Choroid plexus epithelial cell (primary cell): Measurements from ENCODE around the gene PLEK2.
"Not testable (repeated sequence)": the region's sequence is repeated elsewhere in the genome, so short reads cannot be mapped to it uniquely, and the experiment has no call there.

Source experiments
- DNase-seq: peaks from one replicate; pipeline ENCODE4 v3.0.0-alpha.2; 2010; ENCODE audit warnings: low read depth
- H3K4me3 ChIP-seq: 2 replicates; pipeline ENCODE4 v1.5.1; 2011; ENCODE audit warnings: low read depth, mild to moderate bottlenecking, control low read depth, low read length, moderate library complexity
- CTCF ChIP-seq: conservative IDR thresholded peaks from 2 replicates; pipeline ENCODE4 v1.5.1; 2011; ENCODE audit warnings: low read depth, mild to moderate bottlenecking, control low read depth, inconsistent platforms, low read length, moderate library complexity

The PLEK2 gene

DNA sequence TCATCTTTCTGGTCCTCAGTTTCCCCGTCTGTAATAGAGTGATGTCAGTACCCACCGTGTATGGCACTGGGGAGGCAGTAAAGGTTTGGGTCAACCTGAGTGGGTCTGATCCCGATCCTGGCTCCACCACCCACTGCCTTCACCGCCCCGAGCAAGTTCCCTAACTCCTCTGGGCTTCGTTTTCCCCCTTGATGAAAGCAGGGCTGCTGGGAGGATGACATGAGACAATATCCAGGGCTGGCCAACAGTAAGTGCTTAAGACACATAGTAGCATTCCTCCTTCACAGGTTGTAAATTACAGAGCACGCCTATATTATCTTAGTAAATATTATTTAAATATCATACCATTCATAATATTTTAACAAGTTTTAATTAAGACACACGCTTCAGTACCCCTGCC, 595 bp downstream of the PLEK2 start:
- no peak for TF ChIP-seq CTCF
- peak; percentile 26 for DNase-seq
- peak overlapping the region; percentile 64 for H3K4me3 ChIP-seq

DNA sequence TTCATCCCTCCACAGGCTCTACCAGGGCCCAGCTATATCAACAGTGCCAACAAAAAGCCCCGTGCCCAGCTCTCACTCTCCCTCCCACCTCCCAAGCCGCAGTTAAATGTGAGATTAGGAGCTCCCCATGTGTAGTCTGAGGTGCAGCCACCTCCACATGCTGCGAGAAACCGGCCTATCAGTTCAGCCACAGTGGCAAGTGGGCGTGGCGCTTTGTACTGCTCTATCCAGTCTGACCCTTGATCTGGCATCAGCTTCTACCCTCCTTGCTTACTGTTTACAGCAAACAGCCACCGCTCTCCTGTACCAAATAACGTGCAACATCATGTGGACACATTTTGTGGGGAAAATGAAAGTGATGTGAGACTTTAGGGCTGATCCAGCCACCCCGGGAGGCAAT, 1.7 kb downstream of the PLEK2 start:
- DNase-seq = no peak
- H3K4me3 ChIP-seq = no peak overlapping the region
- TF ChIP-seq CTCF = no peak

DNA sequence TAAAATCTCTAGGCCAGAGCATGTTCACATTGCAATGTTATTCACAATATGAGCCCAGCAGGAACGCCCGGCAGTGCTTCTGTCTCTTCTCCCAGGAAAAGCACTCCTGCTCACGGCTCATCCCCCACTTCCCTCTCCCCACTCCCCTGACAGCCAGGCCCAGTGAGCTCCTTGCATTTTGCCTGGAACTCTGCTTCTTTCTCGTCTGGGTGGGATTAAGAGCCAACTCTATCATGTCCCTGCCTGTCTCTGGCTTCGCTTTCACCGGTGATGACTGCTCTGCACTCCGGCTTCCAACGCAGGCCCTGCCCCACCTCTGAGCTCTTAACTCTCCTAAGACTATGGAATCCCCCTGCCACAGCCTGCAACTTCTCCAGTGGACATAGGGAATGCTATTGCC, 2.5 kb downstream of the PLEK2 start:
- no peak overlapping the region for H3K4me3 ChIP-seq
- DNase-seq = no peak
- TF ChIP-seq CTCF = no peak

DNA sequence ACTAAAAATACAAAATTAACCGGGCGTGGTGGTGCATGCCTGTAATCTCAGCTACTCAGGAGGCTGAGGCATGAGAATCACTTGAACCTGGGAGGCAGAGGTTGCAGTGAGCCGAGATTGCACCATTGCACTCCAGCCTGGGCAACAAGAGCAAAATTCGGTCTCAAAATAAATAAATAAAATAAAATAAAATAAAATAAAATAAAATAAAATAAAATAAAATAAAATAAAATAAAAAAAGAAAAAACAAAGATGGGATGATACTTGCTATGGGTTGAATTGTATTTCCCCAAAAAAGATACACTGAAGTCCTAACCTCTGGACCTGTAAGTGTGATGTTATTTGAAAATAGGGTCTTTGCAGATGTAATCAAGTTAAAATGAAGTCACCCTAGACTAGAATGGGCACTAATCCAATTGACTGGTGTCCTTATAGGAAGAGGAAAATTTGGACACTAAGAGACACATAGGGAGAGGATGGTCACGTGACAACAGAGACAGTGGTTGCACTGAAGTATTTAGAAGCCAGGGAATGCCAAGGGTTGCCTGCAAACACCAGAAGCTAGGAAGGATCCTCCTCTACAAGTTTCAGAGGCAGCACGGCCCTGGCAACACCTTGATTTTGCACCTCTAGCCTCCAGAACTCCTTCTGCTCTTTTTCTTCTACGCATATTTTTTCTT, 3.7 kb downstream of the PLEK2 start:
- not testable (repeated sequence) for DNase-seq, H3K4me3 ChIP-seq

- DNase-seq = no peak
- H3K4me3 ChIP-seq = no peak overlapping the region
- no peak for TF ChIP-seq CTCF
Measured at GRCh38 chr14:67405771-67406170, 6.2 kb downstream of the PLEK2 start.

DNA sequence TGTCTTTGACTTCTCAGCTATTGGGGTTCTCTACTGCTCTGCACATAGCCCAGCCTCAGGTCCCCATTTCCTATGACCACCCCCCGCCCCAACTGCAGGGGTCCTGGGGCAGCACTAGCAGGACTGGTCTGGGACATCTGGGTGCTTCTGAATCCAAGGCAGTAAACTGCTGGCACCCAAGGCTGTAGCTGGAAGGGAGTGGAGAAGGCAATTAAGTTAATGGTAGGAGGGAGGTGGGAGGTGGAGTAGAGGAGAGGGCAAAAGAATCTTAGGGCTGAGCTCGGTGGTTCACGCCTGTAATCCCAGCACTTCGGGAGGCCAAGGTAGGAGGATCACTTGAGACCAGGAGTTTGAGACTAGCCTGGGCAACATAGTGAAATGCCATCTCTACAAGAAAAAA, 11.5 kb downstream of the PLEK2 start:
- no peak for TF ChIP-seq CTCF
- no peak for DNase-seq
- H3K4me3 ChIP-seq = no peak overlapping the region

- no peak for TF ChIP-seq CTCF
- H3K4me3 ChIP-seq = no peak overlapping the region
- no peak for DNase-seq
Measured at GRCh38 chr14:67397536-67397935, 14.4 kb downstream of the PLEK2 start.
